Left lobe of liver (tissue), 2 donors: Measurements from ENCODE around the gene ZNF497. TPM values are rescaled to one million over a fixed set of nuclear protein-coding genes. Genes with fewer than 3 reads are reported as not detected.
"Not testable (repeated sequence)": the region's sequence is repeated elsewhere in the genome, so short reads cannot be mapped to it uniquely, and the experiment has no call there.

Experiments
- ATAC-seq: fragments of 200-7000 bp; cut with Tn5 transposase; one replicate; pipeline ENCODE4 v1.9.1; 2020; ENCODE audit warnings: mild to moderate bottlenecking, moderate library complexity
- DNase-seq: peaks from one replicate; pipeline ENCODE4 v3.0.0-alpha.2; 2020; ENCODE audit warnings: low spot score
- total RNA-seq: library from RNA; stranded (reverse); gene quantifications from one replicate; pipeline ENCODE4 v1.2.1, GENCODE V29; 2021
- donor health status: DM: no; HTN: no; CAD: no; lungs with moderate emphysema.
- donor health status: DM: no; HTN: yes; CAD: no.

Gene ZNF497
- total RNA-seq: 2.4 TPM

GRCh38 chr19:58362272-58362994 is at the start of gene ZNF497:
TSS of gene ZNF497 (minus strand) at chr19:58362751. CDS start at chr19:58357635, 5,116 bp downstream.
- DNase-seq: peak; percentile 99
- peak; percentile 92 for ATAC-seq

GRCh38 chr19:58409010-58409790 is 46.6 kb upstream of the ZNF497 start:
- peak; percentile 32 for ATAC-seq
- no peak for DNase-seq

GRCh38 chr19:58408152-58409009 is 45.8 kb upstream of the ZNF497 start, which contains the start of gene ZNF584:
TSS of gene ZNF584 (plus strand) at chr19:58408649. CDS start at chr19:58409148, 499 bp downstream.
- DNase-seq (peak; percentile 97), ATAC-seq (peak; percentile 97)

GRCh38 chr19:58407658-58408151 is 45.2 kb upstream of the ZNF497 start:
- DNase-seq (no peak), ATAC-seq (no peak)

GRCh38 chr19:58406818-58407657 is 44.5 kb upstream of the ZNF497 start:
- ATAC-seq (no peak), DNase-seq (no peak)

- not testable (repeated sequence) for ATAC-seq, DNase-seq
Observed at GRCh38 chr19:58403920-58404478, 41.4 kb upstream of the ZNF497 start.

GRCh38 chr19:58401840-58402421 is 39.4 kb upstream of the ZNF497 start:
- ATAC-seq: no peak
- no peak for DNase-seq

- DNase-seq (peak; percentile 99), ATAC-seq (peak; percentile 97)
Observed at GRCh38 chr19:58400916-58401839, 38.6 kb upstream of the ZNF497 start.

- DNase-seq: no peak
- ATAC-seq: no peak
Observed at GRCh38 chr19:58400316-58400915, 37.9 kb upstream of the ZNF497 start.

- no peak for ATAC-seq
- DNase-seq: no peak
Observed at GRCh38 chr19:58399903-58400302, 37.4 kb upstream of the ZNF497 start.

- DNase-seq (no peak), ATAC-seq (no peak)
Observed at GRCh38 chr19:58398545-58398944, 36.0 kb upstream of the ZNF497 start.

- ATAC-seq (no peak), DNase-seq (no peak)
Observed at GRCh38 chr19:58398087-58398486, 35.5 kb upstream of the ZNF497 start.

GRCh38 chr19:58397533-58398037 is 35.0 kb upstream of the ZNF497 start:
- DNase-seq: no peak
- no peak for ATAC-seq

- DNase-seq (no peak), ATAC-seq (no peak)
Observed at GRCh38 chr19:58396691-58397532, 34.4 kb upstream of the ZNF497 start.

GRCh38 chr19:58395979-58396627 is 33.6 kb upstream of the ZNF497 start:
- DNase-seq (no peak), ATAC-seq (peak; percentile 7)
